CD4-positive, alpha-beta T cell (primary cell): ENCODE data around the gene ZNF609. TPM values are rescaled to one million over a fixed set of nuclear protein-coding genes. Genes with fewer than 3 reads are reported as not detected.

ENCODE experiments used
- ATAC-seq: fragments of 200-7000 bp; cut with Tn5 transposase; one replicate; pipeline ENCODE4 v1.10.0; 2022; ENCODE audit warnings: mild to moderate bottlenecking; ENCODE audit not compliant: poor library complexity
- CTCF ChIA-PET: fragments of 350-600 bp; sonication (Branson Sonifier 250); formaldehyde crosslinking; loops from one replicate; lab custom pipeline; 2021; ENCODE audit warnings: antibody characterized with exemption, inconsistent platforms; lab: Charles Lee
- POLR2A ChIA-PET: fragments of 350-600 bp; sonication (Branson Sonifier 250); formaldehyde crosslinking; loops from one replicate; lab custom pipeline; 2021; ENCODE audit warnings: antibody characterized with exemption, inconsistent platforms; lab: Charles Lee
- DNase-seq, 14 experiments: peaks; one replicate each; pipeline ENCODE4 v3.0.0-alpha.2; 2013 to 2020; ENCODE audit warnings: mixed read lengths in 2 of 14
- H3K27ac ChIP-seq, 2 donors: one replicate each; pipeline versions ENCODE4 v1.5.1 to v1.7.0; 2013; ENCODE audit warnings: low read length in 2 of 2, low read depth in 1 of 2, mild to moderate bottlenecking in 1 of 2
- H3K27me3 ChIP-seq, 2 experiments: 1 replicate in 1 of 2; 2 replicates in 1 of 2; pipeline versions ENCODE4 v1.6.1 to v1.7.0; 2013; ENCODE audit warnings: low read length in 2 of 2, control low read depth in 1 of 2, mild to moderate bottlenecking in 1 of 2, moderate library complexity in 1 of 2; ENCODE audit not compliant: insufficient read depth in 2 of 2, control insufficient read depth in 1 of 2
- H3K36me3 ChIP-seq: one replicate; pipeline ENCODE4 v1.6.1; 2013; ENCODE audit warnings: low read length, control low read depth; ENCODE audit not compliant: insufficient read depth
- H3K4me1 ChIP-seq: one replicate; pipeline ENCODE4 v1.6.1; 2013; ENCODE audit warnings: low read length, control low read depth; ENCODE audit not compliant: insufficient read depth
- H3K4me3 ChIP-seq: one replicate; pipeline ENCODE4 v1.5.1; 2013; ENCODE audit warnings: mild to moderate bottlenecking, low read length, moderate library complexity
- H3K9me3 ChIP-seq, 2 experiments: 1 replicate in 1 of 2; 2 replicates in 1 of 2; pipeline versions ENCODE4 v1.6.1 to v1.7.0; 2013; ENCODE audit warnings: low read length in 2 of 2, mild to moderate bottlenecking in 2 of 2, control low read depth in 1 of 2, moderate library complexity in 1 of 2; ENCODE audit not compliant: control insufficient read depth in 1 of 2, insufficient read depth in 1 of 2
- H3K27ac Mint-ChIP-seq: one replicate; pipeline ENCODE4 v1.8.0; 2020; ENCODE audit warnings: mixed read lengths
- H3K27me3 Mint-ChIP-seq: one replicate; pipeline ENCODE4 v1.8.0; 2021; ENCODE audit warnings: mixed read lengths
- H3K36me3 Mint-ChIP-seq: one replicate; pipeline ENCODE4 v1.8.0; 2021; ENCODE audit warnings: low read depth, mixed read lengths
- H3K4me1 Mint-ChIP-seq: one replicate; pipeline ENCODE4 v1.8.0; 2021; ENCODE audit warnings: low read depth, mixed read lengths
- H3K4me3 Mint-ChIP-seq: one replicate; pipeline ENCODE4 v1.8.0; 2020; ENCODE audit warnings: mild to moderate bottlenecking, mixed read lengths
- H3K9me3 Mint-ChIP-seq: one replicate; pipeline ENCODE4 v1.8.0; 2020; ENCODE audit warnings: mixed read lengths
- CTCF ChIP-seq: fragments of 200-600 bp; IDR thresholded peaks from one replicate; pipeline ENCODE4 v1.8.0; 2022; ENCODE audit warnings: antibody characterized with exemption, mild to moderate bottlenecking
- intact Hi-C, 2 experiments: fragments of 100-400 bp; cut with DNase I in 1 of 2; cut with micrococcal nuclease in 1 of 2; formaldehyde crosslinking; loops; one replicate each; pipeline versions ENCODE4 v1.15.1 to v1.9.0; 2023 to 2025; cut with DNase I, micrococcal nuclease
- total RNA-seq, 174 experiments: library from RNA in 2 of 174; stranded (reverse) in 2 of 174; gene quantifications; one replicate each; pipeline ENCODE4 v1.2.3 and lab custom pipeline; 2021 to 2026

ZNF609 gene
- total RNA-seq, 2 experiments from 2014 or later: 62.4 to 65.3 TPM

GRCh38 chr15:64596701-64597476 is 136.5 kb downstream of the ZNF609 start:
- ChIA-PET POLR2A (interaction anchor here (0.6 to 3.1 kb wide), 10 partner anchors 13 to 209 kb away, joined by 3 to 17 read pairs (median 6); partner anchors contain the start of gene TRIP4), CTCF (interaction anchor here (1.0 to 1.9 kb wide), 2 partner anchors 28 to 57 kb away, joined by 3 to 4 read pairs; no protein-coding TSS in a partner anchor)
- Histone ChIP-seq H3K4me3 (peak overlapping the region; percentile 37), H3K9me3 (no peaks in the 10 kb centered on the region), H3K27me3 (no peaks in the 10 kb centered on the region), H3K27ac (peak overlapping the region; percentile 65 to 72), H3K4me1 (peaks cover 33% of the 10 kb centered on the region), H3K36me3 (no peaks in the 10 kb centered on the region)
- Mint-ChIP-seq H3K27ac (peak overlapping the region; percentile 92), H3K9me3 (no peaks in the 10 kb centered on the region), H3K27me3 (no peaks in the 10 kb centered on the region), H3K36me3 (peaks cover 9% of the 10 kb centered on the region), H3K4me1 (peaks cover 68% of the 10 kb centered on the region), H3K4me3 (peak overlapping the region; percentile 88)
- DNase-seq (peak in 9 of 14 experiments; percentile 2 to 71 (median 23)), ATAC-seq (peak; percentile 77)
- no peak for TF ChIP-seq CTCF
- intact Hi-C loops: loop anchor here in 1 of 2 experiments (5.0 kb wide), 2 partner anchors 35 to 95 kb away; no protein-coding TSS in a partner anchor

- Histone ChIP-seq H3K27ac (peak overlapping the region; percentile 65 to 72), H3K4me1 (peaks cover 33% of the 10 kb centered on the region), H3K36me3 (no peaks in the 10 kb centered on the region), H3K4me3 (peak overlapping the region; percentile 37), H3K9me3 (no peaks in the 10 kb centered on the region), H3K27me3 (no peaks in the 10 kb centered on the region)
- H3K9me3 Mint-ChIP-seq: no peaks in the 10 kb centered on the region
- peak overlapping the region; percentile 92 for H3K27ac Mint-ChIP-seq
- no peaks in the 10 kb centered on the region for H3K27me3 Mint-ChIP-seq
- ChIA-PET POLR2A (interaction anchor here (1.0 to 3.1 kb wide), 8 partner anchors 14 to 209 kb away, joined by 4 to 17 read pairs (median 6); partner anchors contain the start of gene TRIP4), CTCF (no interaction called here)
- peak overlapping the region; percentile 88 for H3K4me3 Mint-ChIP-seq
- ATAC-seq (peak; percentile 43), DNase-seq (peak in 3 of 14 experiments; percentile 5 to 70 (median 61))
- no peak for TF ChIP-seq CTCF
- H3K4me1 Mint-ChIP-seq: peaks cover 74% of the 10 kb centered on the region
- intact Hi-C loops: loop anchor here in 1 of 2 experiments (5.0 kb wide), 2 partner anchors 35 to 95 kb away; no protein-coding TSS in a partner anchor
- peaks cover 9% of the 10 kb centered on the region for H3K36me3 Mint-ChIP-seq
Measured at GRCh38 chr15:64597477-64597822, 137.1 kb downstream of the ZNF609 start.

- Histone ChIP-seq H3K4me1 (peaks cover 42% of the 10 kb centered on the region), H3K4me3 (no peak overlapping the region), H3K27me3 (no peaks in the 10 kb centered on the region), H3K36me3 (no peaks in the 10 kb centered on the region), H3K9me3 (no peaks in the 10 kb centered on the region), H3K27ac (no peak overlapping the region)
- peaks cover 4% of the 10 kb centered on the region for H3K36me3 Mint-ChIP-seq
- DNase-seq (no peak), ATAC-seq (no peak)
- no peak for TF ChIP-seq CTCF
- ChIA-PET POLR2A (interaction anchor here (0.6 kb wide), 1 partner anchor 53 kb away, joined by 3 read pairs; no protein-coding TSS in a partner anchor), CTCF (no interaction called here)
- H3K27me3 Mint-ChIP-seq: no peaks in the 10 kb centered on the region
- peak overlapping the region; percentile 92 for H3K27ac Mint-ChIP-seq
- no peaks in the 10 kb centered on the region for H3K9me3 Mint-ChIP-seq
- H3K4me1 Mint-ChIP-seq: peaks cover 80% of the 10 kb centered on the region
- intact Hi-C loops: loop anchor here in 1 of 2 experiments (5.0 kb wide), 2 partner anchors 33 to 97 kb away; no protein-coding TSS in a partner anchor
- H3K4me3 Mint-ChIP-seq: peak overlapping the region; percentile 40
Measured at GRCh38 chr15:64599226-64599625, 138.8 kb downstream of the ZNF609 start.
